ENCODE data around the gene MDFIC.

The MDFIC gene

GRCh38 chr7:114957444-114957843 lies 35.5 kb downstream of the MDFIC start:
- no peak for DNase-seq

DNA sequence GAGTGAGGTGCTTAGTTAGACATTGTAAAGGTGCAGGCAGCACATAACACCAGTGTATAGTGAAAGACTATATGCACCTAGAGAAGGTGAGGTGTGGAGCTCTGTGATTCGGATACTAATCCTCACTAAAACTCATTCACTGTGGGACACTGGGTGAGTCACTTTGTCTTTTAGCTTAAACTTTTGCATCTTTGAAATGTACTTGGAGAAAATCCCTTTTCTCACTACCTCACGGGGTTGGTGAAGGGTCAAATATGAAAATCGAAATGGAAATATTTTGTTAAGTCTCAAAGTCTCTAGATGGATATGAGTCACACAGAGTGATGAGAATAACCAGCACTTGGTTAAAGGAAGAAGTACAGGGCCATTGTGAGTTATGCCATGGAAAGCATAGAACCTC lies 38.0 kb downstream of the MDFIC start:
- no peak for DNase-seq

DNA sequence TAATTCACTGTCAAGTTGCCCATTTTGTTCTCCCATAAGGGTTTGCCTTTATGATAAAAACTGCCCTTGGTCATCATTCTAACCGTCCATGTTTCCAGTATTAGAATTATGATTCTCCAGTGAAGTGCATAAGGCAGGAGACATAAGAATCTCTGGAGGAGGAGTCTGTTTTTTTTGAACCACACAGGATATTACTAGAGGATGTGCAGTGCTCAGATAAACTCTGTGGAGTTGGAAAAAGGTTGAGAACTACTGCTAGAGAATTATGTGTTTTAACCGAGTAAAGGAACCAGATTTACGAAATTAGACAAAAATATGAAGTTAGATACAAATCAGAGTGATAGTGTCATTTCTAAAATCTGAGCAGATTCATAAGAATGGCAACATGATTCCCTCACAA lies 40.5 kb downstream of the MDFIC start:
- DNase-seq: no peak

- DNase-seq: no peak
Observed at GRCh38 chr7:114966156-114966555, 44.3 kb downstream of the MDFIC start.

DNA sequence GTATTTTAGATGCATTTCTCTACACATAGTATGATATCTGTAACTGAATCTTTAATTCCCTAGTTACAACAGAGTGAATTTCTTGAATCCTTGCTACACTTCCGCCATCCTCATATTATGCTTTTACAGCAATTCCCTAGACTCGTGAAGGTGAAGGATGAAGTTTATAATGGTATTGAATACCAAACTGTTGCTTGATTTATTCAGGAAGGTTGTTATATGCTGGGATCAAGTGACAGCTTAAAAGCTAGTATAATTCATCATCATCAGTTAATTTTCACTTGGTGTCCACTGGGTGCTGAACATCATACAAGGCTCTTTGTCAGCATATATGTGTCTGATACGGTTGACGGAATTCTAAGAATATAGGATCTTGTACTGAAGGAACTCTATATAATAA lies 47.2 kb downstream of the MDFIC start:
- DNase-seq: no peak

DNA sequence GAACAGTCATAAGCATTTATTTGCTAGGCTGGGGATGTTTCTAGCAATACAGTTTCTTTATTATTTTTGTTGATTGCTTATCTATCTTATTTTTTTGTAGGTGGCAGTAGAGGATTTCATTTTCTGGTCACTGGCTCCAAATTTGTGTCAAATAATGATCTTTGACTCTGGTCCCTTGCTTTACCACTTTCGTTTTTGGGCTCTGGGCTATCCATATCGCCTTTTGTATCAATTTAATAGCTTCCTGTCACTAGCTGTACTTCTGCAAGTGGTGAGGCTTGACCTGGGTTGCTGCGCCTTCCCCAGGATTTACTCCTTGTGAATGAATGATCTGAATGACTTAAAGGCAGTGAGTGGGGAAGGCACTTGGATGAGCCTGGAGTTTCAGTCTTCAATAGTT lies 48.4 kb downstream of the MDFIC start:
- no peak for DNase-seq

DNA sequence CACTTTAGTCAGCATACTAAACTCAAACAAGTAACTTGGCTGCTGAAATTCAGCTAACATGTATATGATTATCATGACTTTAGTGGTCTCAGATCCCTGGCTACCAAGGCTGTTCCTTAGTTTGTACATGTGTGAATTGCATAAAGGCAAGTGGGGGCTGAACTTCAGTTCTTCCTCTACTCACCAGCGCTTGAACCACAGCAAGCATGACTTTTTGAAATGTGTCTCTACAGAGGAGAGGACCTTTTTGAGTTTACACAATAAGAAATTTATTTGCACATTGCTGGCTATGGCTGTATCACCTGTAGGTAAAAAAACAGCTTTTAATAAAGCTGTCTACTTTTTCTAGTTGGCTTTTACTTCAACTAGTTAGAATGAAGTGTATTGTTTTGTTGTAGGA lies 48.8 kb downstream of the MDFIC start:
- DNase-seq: no peak

GRCh38 chr7:114972567-114972966 lies 50.7 kb downstream of the MDFIC start:
- no peak for DNase-seq

GRCh38 chr7:114973147-114973546 lies 51.3 kb downstream of the MDFIC start:
- DNase-seq: no peak

- DNase-seq: no peak
Observed at GRCh38 chr7:114975401-114975800, 53.5 kb downstream of the MDFIC start.

- no peak for DNase-seq
Observed at GRCh38 chr7:114976666-114977065, 54.8 kb downstream of the MDFIC start.

DNA sequence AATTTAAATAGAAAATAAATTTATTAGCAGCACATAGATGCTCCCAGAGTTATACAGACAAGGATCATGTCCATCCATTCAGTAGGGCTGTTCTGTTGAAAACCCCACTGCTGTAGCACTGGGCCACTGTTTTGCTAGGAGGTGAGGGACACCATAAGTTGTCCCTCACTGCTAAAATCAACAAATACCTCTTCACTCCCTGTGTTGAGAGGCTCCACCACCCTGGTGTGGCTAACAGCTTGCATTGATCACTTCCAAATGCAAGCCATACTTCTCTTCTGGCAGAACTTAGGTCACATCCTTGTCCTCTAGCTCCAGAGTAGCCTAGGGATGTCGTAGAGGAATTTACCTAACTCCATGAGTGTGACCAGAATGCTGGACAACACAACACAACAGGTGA lies 55.4 kb downstream of the MDFIC start:
- DNase-seq: no peak

GRCh38 chr7:114979388-114979787 lies 57.5 kb downstream of the MDFIC start:
- no peak for DNase-seq

- DNase-seq: no peak
Observed at GRCh38 chr7:114979803-114980507, 58.1 kb downstream of the MDFIC start.

GRCh38 chr7:114981323-114981722 lies 59.4 kb downstream of the MDFIC start:
- DNase-seq: no peak

- no peak for DNase-seq
Observed at GRCh38 chr7:114985116-114985715, 63.3 kb downstream of the MDFIC start.

DNA sequence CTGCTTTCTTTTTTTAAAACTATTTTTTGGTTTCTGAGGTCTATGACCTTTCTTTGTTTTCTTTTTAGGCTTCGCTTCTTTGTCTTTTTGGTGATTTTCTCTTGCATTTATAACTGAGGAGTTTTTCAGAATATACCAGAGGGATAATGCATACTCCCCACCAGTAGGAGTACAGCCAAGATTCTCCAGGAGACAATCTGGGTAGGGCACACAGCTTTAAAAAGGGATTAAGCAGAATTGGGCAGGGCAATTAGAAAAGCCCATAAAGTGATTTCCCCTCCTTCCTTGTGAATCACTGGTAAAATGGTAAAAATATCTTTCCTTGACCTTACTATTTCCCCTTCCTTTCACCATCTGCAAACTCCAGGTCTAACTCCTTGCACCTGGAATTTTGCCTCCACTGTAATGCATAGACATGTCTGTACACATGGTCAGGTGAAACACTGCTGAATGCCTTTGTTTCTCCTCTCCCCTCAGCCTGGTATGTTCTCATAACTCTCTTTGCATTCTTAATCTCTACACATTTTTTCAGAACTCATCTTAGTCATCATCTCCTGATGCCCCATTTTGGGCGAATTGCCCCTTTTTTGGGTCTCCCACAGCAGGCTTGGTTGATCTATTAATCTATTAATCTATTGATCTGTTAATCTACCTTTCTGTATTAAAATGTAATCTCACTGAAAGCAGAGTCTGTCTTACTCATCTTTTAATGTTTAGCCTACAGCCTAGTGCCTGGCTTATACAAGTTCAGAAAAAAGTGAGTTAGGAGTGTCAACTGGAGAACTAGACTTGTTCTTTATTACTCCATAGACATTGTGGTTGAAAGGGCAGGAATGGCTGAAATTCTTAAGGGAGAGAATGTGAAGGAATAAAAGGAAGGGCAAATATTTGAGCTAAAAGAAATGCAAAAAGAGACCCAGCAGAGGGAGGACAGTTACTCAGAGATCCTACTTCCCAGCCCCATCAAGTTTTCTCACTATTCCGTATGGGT lies 64.6 kb downstream of the MDFIC start:
- DNase-seq: no peak

GRCh38 chr7:114988026-114988425 lies 66.1 kb downstream of the MDFIC start:
- no peak for DNase-seq

DNA sequence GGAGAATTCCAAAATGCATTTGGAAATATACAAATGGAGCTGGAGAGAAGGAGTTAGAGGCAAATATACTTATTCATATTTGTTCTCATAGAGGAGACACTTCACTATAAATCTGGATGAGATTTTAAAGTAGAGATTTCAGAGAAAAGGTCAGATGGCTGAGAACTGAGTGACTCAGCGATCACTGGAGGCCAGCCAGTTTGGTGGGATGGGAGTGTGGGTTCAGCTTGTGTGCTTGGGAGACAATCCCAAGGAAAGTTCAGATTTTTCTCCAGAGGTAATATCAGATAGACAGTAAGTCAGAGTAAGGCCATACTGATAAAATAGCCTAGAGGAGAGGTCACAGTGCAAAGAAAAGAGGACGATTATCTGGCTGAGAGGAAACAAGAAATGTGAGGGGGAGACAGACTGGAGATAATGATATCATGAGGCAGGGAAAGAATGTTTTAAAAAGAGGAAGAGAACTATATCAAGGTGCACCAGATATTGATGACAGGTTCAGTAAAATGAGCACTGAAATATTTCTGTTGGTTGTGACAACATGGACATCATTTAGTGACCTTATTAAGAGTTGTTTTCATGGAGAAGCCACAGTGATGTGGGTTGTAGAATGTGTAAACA lies 67.0 kb downstream of the MDFIC start:
- no peak for DNase-seq

DNA sequence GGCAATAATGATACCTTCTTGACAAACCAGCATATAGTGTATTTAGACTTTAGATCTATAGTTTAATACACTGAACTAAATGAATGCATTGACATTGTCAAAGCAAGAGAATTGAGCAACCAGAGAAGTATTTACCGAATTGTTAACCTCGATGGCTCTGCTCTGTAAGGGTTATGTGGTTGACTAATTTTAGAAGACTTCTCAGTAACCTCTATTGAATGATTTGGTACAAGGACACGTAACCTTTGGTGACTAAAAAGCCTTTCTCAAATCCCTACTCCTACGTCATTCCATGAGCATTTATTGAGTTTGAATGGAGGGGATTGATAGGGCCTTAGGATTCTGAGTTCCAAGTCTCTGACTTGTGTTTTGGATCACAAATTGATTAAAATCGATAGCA lies 67.6 kb downstream of the MDFIC start:
- DNase-seq: no peak

GRCh38 chr7:114997487-114998404 lies 75.9 kb downstream of the MDFIC start:
- no peak for DNase-seq

DNA sequence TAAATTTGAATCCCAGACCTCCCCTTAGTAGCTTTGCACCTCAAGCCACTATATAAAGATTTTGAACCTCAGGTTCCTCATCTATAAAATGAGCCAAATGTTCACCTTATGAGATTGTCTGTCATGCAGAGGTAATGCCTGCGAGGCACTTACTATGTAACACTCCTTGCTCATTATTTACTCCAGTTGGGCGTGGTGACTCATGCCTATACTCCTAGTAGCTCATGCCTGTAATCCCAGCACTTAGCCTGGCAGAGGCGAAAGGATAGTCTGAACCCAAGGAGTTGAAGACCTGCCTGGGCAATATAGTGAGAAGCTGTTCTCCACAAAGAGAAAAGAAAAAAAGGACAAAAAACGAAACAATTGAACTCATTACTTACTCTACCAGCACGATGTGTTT lies 82.2 kb downstream of the MDFIC start:
- DNase-seq: no peak
